ENCODE measurements around the gene MTA1.

Gene MTA1

GRCh38 chr14:105495990-105496830 lies 76.6 kb downstream of the MTA1 start:
- no peaks in the 10 kb centered on the region for H3K9me2 ChIP-seq (ENCODE audit: low read depth, low read length)
- H2AFZ ChIP-seq (ENCODE audit: low read length), result no peak overlapping the region
- H3K4me1 ChIP-seq (ENCODE audit: insufficient read depth, low read length, severe bottlenecking), result peaks cover 7% of the 10 kb centered on the region
- H3K27ac ChIP-seq (ENCODE audit: low read depth, low read length, poor library complexity, severe bottlenecking), result no peak overlapping the region
- H3K4me2 ChIP-seq (ENCODE audit: low read length), result no peak overlapping the region
- no peaks in the 10 kb centered on the region for H3K9me3 ChIP-seq (ENCODE audit: low read length)
- peaks cover 10% of the 10 kb centered on the region for H3K36me3 ChIP-seq (ENCODE audit: insufficient read depth, low read length)
- no peak overlapping the region for H3K9ac ChIP-seq (ENCODE audit: low read length)
- TF ChIP-seq EZH2 (IDR thresholded peaks at IDR 0.05; ENCODE audit: borderline replicate concordance, low read length) (no peak), CTCF (IDR thresholded peaks at IDR 0.05; ENCODE audit: low read length) (no peak)
- no peak overlapping the region for H3K4me3 ChIP-seq (ENCODE audit: low read depth, low read length, poor library complexity, severe bottlenecking)
- no peaks in the 10 kb centered on the region for H3K79me2 ChIP-seq (ENCODE audit: insufficient read depth, low read length)
- no peaks in the 10 kb centered on the region for H3F3A ChIP-seq (ENCODE audit: insufficient read depth, low read length)
- no peaks in the 10 kb centered on the region for H3K27me3 ChIP-seq (ENCODE audit: insufficient read depth, low read length)
- no peaks in the 10 kb centered on the region for H4K20me1 ChIP-seq (ENCODE audit: insufficient read depth, low read length)

DNA sequence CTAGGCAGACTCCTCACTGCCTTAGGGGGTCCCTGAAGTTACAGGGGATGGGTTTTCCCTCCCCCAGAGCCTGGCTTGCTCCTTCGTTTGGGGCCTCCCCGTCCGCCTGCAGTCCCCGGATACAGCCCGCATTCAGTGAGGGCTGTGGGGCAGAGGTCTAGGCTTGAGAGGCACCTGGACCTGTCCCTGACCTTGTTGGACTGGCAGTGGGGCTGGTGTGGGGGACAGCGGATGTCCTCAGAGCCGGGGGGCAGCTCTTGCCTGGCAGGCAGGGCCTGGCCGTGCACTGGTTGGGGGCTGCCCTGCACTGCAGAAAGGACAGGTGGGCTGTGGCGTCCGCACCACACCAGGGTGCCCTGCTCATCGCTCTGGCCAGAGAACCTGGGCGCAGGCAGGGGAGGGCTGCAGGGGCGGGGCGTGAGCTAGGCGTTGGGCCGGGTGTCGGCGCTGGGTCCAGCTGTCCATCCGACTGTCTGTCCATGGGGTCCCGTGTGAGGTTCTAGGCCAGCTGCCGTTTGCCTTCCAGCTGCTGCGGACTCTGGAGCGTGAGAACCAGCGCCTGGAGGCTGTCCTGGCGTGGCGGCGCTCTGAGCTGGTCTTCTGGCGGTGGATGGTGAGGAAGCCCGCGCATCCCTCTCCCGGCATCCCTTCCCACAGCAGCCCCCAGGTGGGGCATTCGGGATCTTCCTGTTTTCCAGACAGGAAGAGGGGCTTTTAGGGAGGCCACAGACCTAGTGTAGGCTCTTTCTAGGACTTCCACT lies 77.4 kb downstream of the MTA1 start:
- no peaks in the 10 kb centered on the region for H3K9me2 ChIP-seq (ENCODE audit: low read depth, low read length)
- peaks cover 4% of the 10 kb centered on the region for H3K4me1 ChIP-seq (ENCODE audit: insufficient read depth, low read length, severe bottlenecking)
- no peaks in the 10 kb centered on the region for H3F3A ChIP-seq (ENCODE audit: insufficient read depth, low read length)
- H2AFZ ChIP-seq (ENCODE audit: low read length), result no peak overlapping the region
- H3K9me3 ChIP-seq (ENCODE audit: low read length), result no peaks in the 10 kb centered on the region
- no peak overlapping the region for H3K4me3 ChIP-seq (ENCODE audit: low read depth, low read length, poor library complexity, severe bottlenecking)
- no peak overlapping the region for H3K9ac ChIP-seq (ENCODE audit: low read length)
- H4K20me1 ChIP-seq (ENCODE audit: insufficient read depth, low read length), result no peaks in the 10 kb centered on the region
- TF ChIP-seq CTCF (IDR thresholded peaks at IDR 0.05; ENCODE audit: low read length), result no peak
- no peak for TF ChIP-seq EZH2 (IDR thresholded peaks at IDR 0.05; ENCODE audit: borderline replicate concordance, low read length)
- no peaks in the 10 kb centered on the region for H3K27me3 ChIP-seq (ENCODE audit: insufficient read depth, low read length)
- H3K79me2 ChIP-seq (ENCODE audit: insufficient read depth, low read length), result no peaks in the 10 kb centered on the region
- no peak overlapping the region for H3K27ac ChIP-seq (ENCODE audit: low read depth, low read length, poor library complexity, severe bottlenecking)
- peaks cover 10% of the 10 kb centered on the region for H3K36me3 ChIP-seq (ENCODE audit: insufficient read depth, low read length)
- H3K4me2 ChIP-seq (ENCODE audit: low read length), result no peak overlapping the region

DNA sequence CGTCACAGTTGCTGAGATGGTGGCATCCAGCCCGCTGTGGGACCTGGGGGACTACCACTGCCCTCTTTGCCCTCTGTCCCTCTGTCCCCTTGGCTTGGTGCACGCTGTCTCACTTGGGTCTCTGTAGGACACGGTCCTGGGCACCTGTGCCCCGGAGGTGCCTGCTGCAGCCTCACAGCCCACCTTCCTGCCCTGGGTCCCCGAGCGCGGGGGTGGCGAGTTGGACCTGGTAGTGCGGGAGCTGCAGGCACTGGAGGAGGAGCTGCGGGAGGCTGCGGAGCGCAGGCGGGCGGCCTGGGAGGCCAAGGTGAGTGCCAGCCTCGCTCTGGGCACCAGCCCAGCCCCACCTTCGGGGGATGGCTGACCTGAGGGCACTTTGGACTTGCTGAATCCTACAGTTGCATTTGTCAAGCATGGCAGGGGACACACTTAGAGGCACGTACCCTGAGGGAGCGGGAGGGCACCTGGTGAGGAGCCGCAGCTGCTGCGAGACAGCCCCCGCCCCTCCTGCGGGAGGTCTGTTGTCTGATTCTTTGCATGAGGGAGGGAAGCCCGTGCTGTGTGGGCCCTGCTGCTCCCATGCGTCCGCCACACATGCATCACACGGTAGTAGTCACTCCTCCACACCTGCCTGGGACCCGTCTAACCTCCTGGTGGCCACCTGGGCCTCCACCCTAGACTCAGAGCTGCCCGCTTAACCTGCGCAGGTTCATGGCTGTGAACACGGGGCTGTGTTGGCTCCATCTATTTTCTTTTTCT lies 78.2 kb downstream of the MTA1 start:
- H3K4me1 ChIP-seq (ENCODE audit: insufficient read depth, low read length, severe bottlenecking), result no peaks in the 10 kb centered on the region
- no peak overlapping the region for H3K9ac ChIP-seq (ENCODE audit: low read length)
- no peak overlapping the region for H2AFZ ChIP-seq (ENCODE audit: low read length)
- no peaks in the 10 kb centered on the region for H3K9me3 ChIP-seq (ENCODE audit: low read length)
- no peak overlapping the region for H3K4me3 ChIP-seq (ENCODE audit: low read depth, low read length, poor library complexity, severe bottlenecking)
- peaks cover 10% of the 10 kb centered on the region for H3K36me3 ChIP-seq (ENCODE audit: insufficient read depth, low read length)
- H3F3A ChIP-seq (ENCODE audit: insufficient read depth, low read length), result no peaks in the 10 kb centered on the region
- H4K20me1 ChIP-seq (ENCODE audit: insufficient read depth, low read length), result no peaks in the 10 kb centered on the region
- H3K27ac ChIP-seq (ENCODE audit: low read depth, low read length, poor library complexity, severe bottlenecking), result no peak overlapping the region
- H3K9me2 ChIP-seq (ENCODE audit: low read depth, low read length), result no peaks in the 10 kb centered on the region
- 0 out of 2 replicates have a peak, but pooled peaks cover 4% of the 10 kb centered on the region for H3K27me3 ChIP-seq (ENCODE audit: insufficient read depth, low read length)
- no peak for TF ChIP-seq EZH2 (IDR thresholded peaks at IDR 0.05; ENCODE audit: borderline replicate concordance, low read length)
- TF ChIP-seq CTCF (IDR thresholded peaks at IDR 0.05; ENCODE audit: low read length), result no peak
- no peaks in the 10 kb centered on the region for H3K79me2 ChIP-seq (ENCODE audit: insufficient read depth, low read length)
- no peak overlapping the region for H3K4me2 ChIP-seq (ENCODE audit: low read length)
